WI38 (cell line): Measurements from ENCODE around the gene COL23A1.

Experiments
- H3K4me3 ChIP-seq: 2 replicates; pipeline ENCODE4 v1.5.1; 2011; ENCODE audit warnings: low read depth, mild to moderate bottlenecking, control low read depth, low read length
- TF ChIP-seq, protein P1 (sequence below): IDR thresholded peaks from 2 replicates; pipeline ENCODE4 v1.5.1; 2012; ENCODE audit warnings: low read depth, mild to moderate bottlenecking, control low read depth, low read length

The COL23A1 gene

DNA sequence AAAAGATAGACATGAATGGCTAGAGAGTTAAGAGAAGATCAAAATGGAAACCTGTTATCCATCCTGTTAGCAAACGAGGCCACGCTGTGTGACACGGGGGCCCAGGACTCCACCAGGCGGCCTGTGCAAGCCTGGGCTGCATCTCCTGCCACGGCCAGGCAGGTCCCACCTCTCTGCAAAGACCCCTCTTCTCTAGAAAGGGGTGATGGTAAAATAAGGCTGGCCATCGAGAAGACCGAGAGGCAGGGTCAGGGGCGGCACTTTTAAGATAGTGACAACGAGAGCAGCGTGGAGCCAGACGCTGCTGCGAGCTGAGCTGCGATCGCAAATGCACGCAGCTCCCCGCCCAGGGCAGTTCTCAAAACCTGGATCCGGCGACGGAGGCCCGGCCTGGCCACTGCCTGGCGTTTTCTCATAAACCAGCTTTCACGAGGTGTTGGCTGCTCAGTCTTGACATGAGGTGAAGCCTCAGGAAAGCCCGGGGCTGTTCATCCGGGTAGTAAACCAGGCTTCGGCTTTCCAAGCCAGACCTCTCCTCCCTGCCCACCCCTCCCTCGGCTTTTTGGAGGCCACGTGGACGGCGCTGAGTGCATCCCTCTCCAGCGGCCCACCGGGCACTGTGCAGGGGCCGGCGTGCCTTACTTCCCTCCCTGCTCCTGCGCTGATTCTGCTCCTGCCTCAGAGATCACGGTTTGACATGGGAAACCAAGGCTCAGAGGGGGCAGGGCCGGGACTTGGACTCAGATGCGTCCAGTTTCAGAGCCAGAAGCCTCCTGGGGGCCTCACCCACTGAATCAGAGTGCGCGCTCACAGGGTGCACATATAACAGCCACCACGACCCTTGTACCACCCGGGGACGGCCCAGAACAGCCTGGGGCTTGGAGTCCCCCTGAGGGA, 206.0 kb downstream of the COL23A1 start:
- TF ChIP-seq, protein P1, sequence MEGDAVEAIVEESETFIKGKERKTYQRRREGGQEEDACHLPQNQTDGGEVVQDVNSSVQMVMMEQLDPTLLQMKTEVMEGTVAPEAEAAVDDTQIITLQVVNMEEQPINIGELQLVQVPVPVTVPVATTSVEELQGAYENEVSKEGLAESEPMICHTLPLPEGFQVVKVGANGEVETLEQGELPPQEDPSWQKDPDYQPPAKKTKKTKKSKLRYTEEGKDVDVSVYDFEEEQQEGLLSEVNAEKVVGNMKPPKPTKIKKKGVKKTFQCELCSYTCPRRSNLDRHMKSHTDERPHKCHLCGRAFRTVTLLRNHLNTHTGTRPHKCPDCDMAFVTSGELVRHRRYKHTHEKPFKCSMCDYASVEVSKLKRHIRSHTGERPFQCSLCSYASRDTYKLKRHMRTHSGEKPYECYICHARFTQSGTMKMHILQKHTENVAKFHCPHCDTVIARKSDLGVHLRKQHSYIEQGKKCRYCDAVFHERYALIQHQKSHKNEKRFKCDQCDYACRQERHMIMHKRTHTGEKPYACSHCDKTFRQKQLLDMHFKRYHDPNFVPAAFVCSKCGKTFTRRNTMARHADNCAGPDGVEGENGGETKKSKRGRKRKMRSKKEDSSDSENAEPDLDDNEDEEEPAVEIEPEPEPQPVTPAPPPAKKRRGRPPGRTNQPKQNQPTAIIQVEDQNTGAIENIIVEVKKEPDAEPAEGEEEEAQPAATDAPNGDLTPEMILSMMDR: no peak
- H3K4me3 ChIP-seq: no peak overlapping the region

DNA sequence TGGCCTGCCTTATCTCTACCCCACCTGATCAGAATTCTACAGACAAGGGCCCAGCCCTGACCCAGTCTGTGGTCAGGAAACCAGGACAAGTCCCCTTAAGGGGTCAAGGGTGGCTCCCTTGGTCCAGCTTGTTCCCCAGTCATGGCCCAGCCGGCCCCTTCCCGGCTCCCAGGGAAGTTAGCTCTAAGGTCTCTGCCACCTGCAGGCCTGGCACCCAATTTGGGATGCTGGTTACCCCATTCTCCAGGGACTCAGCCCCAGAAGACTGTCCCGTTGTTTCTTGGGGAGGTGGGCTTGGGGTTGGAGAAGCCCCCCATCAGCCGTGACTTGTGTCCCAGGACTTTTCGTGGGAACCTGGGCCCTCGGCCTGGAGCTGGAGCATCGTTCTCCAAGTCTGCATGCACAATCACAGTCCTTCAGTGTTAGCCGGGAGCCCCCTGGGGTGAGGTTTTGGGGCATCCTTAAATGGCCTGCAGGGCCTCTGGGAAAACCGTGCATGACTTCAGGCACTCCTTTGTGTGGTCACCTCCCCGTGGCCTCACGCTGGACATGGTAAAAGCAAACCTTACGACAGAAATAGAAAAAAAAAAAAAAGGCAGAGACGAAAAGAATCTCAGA, 206.8 kb downstream of the COL23A1 start:
- no peak overlapping the region for H3K4me3 ChIP-seq
- TF ChIP-seq, protein P1: no peak

DNA sequence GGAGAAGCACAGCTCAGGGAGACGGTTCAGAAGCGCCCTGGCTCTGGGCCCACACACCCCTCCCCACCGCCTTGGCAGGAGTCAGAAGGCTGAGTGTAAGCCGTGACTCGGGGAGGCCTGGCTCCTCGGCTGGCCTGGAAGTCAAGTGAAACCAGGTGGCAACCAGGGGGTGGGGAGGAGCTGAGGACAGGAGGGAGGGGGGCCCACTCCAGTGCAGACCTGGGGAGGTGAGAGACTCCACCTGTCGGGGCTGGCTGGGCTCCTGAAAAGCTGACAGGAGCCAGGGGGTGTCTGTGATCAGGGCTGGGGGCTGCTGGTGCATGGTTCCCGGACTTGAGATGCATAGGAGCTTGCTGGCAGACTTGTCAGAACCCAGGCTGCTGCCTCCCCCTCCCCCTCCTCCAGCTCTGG, 207.4 kb downstream of the COL23A1 start:
- TF ChIP-seq, protein P1: no peak
- H3K4me3 ChIP-seq: no peak overlapping the region

DNA sequence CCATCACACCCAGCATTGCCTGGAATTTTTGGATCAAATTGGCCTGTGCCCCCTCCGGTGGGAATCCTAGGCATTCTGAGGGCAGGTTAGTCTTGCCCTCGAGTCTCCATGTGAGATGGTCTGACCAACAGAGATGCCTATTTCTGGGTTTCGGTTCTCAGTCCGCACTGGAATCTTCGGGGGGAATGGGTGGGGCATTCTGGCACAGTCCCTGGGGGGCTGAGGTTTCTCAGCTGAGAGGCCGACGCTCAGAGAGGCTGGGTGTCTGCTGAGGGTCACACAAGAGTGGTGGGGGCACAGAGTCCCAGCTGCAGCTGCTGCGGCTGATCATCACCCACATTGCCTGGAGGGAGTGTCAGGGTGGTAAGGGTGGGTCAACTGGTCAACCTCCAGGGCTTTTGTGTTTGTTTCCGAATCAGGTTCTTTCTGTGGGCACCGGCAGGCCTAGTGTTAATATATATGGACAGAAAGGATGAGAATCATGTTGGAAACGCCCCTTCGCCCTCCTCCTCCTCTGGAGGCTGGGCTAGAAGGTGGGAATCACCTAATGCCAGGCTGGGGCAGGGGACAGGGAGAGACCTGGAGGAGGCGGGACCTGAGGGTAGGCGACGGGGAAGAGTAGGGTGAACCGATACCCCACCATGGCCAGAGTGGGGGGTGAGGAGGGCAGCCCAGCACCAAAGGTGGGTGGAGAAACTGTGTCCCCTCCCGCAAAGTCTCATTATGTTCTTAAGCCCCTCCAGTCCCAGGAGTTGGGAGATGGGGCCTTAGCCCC, 208.1 kb downstream of the COL23A1 start:
- H3K4me3 ChIP-seq: no peak overlapping the region
- TF ChIP-seq, protein P1: no peak

DNA sequence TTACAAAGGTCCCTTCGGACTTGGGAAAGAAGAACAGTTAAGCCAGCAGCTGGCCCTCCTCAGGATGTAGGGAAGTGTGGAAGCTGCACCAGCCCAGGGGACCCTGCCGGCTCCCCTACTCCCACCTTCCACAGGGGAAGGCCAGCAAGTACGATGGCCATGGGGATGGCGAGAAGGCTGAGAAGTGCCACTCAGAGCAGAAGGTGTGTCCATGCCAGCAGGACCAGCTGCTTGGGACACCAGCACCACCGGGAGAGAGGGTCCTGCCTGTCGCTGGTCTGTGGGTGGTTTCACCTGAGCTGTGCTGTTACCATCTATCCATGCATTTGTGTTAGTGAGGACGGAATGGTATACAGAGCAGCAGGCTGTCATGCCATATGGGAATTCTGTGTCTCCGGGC, 209.0 kb downstream of the COL23A1 start:
- TF ChIP-seq, protein P1: no peak
- no peak overlapping the region for H3K4me3 ChIP-seq

DNA sequence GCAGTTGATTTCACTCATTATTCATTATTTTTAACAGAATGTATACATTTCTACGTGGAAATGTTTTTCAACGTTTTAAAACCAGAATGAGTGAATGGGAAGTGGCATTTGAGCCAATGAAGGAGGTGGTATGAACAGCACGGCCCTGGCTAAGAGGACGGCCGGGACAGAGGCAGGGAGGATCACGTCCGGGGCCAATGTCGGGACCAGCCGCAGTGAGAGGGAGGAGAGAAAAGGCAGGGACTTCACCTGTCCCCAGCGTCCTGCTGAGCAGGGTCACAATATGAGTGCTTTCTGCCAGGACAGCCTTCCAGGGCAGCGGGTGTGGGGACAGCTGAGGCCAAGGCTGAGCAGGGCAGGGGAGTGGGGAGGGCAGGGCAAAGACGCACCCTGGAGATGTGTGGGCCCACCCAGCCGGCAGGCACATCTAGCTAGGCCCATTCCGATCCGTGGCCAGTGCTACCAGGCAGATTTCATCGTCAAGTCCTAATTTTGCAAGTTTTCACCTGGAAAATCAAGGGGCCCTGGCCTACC, 209.6 kb downstream of the COL23A1 start:
- TF ChIP-seq, protein P1: no peak
- no peak overlapping the region for H3K4me3 ChIP-seq
